NB4 (cell line): ENCODE data around the gene CCDC33.
A peak's percentile ranks its signal among the peaks of the same experiment; 100 is the strongest.

Experiments used
- DNase-seq: peaks from one replicate; pipeline ENCODE4 v3.0.0; 2010; ENCODE audit warnings: low read depth
- H3K4me3 ChIP-seq: one replicate; pipeline ENCODE4 v1.5.1; 2011; ENCODE audit warnings: mild to moderate bottlenecking, low read depth, low read length, moderate library complexity
- MYC ChIP-seq: IDR thresholded peaks from 2 replicates; pipeline ENCODE4 v1.6.1; 2011; ENCODE audit warnings: low read depth, low read length
- POLR2A ChIP-seq: IDR thresholded peaks from 2 replicates; pipeline ENCODE4 v1.6.1; 2011; ENCODE audit warnings: mild to moderate bottlenecking; ENCODE audit not compliant: insufficient read length; ENCODE audit errors: extremely low read depth
- TF ChIP-seq, protein P1 (sequence below): IDR thresholded peaks from one replicate; pipeline ENCODE4 v1.5.1; 2012; ENCODE audit warnings: low read depth, low read length
- TF ChIP-seq, protein P2 (sequence below): IDR thresholded peaks from 2 replicates; pipeline ENCODE4 v1.6.1; 2011; ENCODE audit warnings: low read depth, low read length

CCDC33 gene

DNA sequence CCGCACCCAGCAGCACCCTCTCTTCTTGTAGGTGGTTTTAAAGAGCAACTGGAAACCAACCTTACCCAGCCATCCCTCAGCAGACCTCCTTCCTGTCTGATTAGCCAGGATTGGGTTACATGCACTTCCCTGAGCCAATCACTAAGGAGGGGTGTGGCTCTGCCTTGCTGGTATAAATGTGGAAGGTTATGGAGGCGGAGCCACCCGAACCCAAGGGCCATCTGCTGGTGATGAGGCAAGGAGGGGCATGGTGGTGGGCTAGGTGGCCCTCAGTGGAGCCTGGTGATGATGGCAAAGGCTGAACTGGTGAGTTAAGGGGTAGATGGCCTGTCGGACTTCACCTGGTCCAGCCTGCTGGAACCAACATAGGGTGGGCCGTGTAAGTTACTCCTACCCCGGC lies 39.8 kb downstream of the CCDC33 start:
- DNase-seq = peak; percentile 57
- TF ChIP-seq MYC = no peak
- TF ChIP-seq POLR2A = no peak
- TF ChIP-seq, protein P1, sequence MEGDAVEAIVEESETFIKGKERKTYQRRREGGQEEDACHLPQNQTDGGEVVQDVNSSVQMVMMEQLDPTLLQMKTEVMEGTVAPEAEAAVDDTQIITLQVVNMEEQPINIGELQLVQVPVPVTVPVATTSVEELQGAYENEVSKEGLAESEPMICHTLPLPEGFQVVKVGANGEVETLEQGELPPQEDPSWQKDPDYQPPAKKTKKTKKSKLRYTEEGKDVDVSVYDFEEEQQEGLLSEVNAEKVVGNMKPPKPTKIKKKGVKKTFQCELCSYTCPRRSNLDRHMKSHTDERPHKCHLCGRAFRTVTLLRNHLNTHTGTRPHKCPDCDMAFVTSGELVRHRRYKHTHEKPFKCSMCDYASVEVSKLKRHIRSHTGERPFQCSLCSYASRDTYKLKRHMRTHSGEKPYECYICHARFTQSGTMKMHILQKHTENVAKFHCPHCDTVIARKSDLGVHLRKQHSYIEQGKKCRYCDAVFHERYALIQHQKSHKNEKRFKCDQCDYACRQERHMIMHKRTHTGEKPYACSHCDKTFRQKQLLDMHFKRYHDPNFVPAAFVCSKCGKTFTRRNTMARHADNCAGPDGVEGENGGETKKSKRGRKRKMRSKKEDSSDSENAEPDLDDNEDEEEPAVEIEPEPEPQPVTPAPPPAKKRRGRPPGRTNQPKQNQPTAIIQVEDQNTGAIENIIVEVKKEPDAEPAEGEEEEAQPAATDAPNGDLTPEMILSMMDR = no peak
- TF ChIP-seq, protein P2, sequence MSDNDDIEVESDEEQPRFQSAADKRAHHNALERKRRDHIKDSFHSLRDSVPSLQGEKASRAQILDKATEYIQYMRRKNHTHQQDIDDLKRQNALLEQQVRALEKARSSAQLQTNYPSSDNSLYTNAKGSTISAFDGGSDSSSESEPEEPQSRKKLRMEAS = no peak
- H3K4me3 ChIP-seq = no peak overlapping the region

DNA sequence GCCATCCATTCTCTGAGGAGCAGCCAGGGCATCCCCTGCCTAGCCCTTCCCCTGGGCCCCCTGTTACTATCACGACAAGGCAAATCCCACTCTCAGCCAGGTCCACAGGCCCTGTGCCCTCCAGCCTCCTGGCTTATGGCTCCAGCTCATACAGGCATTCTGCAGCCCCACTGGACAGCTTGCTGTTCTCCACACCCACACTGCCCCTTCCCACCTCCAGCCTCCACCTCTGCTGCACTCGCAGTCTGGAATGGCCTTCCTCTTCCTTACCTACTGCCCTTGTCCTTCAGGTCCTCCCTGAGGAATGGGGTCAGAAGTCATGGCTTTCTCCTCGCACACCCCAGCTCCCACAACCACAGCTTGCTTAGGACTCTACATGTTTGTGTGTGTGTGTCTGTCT lies 40.4 kb downstream of the CCDC33 start:
- H3K4me3 ChIP-seq = no peak overlapping the region
- DNase-seq = no peak
- TF ChIP-seq POLR2A = no peak
- TF ChIP-seq, protein P1 = no peak
- TF ChIP-seq, protein P2 = no peak
- no peak for TF ChIP-seq MYC

DNA sequence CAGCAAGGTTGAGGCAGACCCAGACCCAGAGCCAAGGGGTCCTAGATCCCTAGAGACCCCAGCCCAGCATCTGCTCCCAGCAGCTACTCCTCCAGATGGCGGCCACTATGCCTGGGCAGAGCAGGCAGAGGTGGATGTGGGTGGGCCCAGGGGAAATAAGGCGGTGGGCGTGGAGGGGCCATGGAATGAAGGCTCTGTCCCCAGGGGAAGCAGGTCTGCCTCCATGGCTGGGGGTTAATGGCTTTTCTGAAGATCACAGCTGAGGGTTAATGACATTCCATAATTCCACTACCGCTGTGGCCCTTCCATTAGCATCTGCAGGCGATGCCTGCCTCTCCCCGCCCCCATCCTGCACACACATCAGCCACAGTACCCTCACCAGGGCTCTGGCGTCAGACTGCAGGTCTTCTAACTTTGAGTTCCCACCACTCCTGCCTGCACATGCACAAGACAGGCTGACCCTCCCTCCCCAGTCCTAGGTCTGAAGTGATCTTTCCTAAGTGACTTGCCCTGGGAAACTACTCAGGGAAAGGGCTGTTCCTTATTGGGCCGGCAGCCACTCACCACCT lies 41.2 kb downstream of the CCDC33 start:
- no peak for DNase-seq
- no peak overlapping the region for H3K4me3 ChIP-seq
- TF ChIP-seq, protein P1 = no peak
- no peak for TF ChIP-seq MYC
- TF ChIP-seq, protein P2 = no peak
- no peak for TF ChIP-seq POLR2A

DNA sequence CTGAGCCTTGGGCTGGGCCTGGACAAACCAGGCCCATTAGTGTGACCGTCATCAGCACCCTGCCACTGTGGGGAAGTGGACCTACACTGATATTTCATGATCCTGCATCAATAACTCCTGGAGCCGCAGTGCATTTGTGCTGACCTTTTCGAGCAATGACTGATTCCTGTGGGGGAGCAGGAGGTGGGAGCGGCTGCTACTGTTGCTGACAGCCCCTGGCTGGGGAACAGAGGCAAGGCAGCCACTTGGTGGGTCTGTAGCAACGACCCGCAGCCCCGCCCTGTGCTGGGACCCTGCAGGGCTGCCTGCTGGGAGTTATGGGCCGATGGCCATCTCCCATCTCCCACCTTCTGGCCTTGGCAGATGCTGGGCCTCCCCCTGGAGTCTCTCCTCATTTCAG lies 42.1 kb downstream of the CCDC33 start:
- no peak for DNase-seq
- TF ChIP-seq, protein P1 = no peak
- TF ChIP-seq POLR2A (no peak), MYC (no peak)
- TF ChIP-seq, protein P2 = no peak
- H3K4me3 ChIP-seq = no peak overlapping the region

DNA sequence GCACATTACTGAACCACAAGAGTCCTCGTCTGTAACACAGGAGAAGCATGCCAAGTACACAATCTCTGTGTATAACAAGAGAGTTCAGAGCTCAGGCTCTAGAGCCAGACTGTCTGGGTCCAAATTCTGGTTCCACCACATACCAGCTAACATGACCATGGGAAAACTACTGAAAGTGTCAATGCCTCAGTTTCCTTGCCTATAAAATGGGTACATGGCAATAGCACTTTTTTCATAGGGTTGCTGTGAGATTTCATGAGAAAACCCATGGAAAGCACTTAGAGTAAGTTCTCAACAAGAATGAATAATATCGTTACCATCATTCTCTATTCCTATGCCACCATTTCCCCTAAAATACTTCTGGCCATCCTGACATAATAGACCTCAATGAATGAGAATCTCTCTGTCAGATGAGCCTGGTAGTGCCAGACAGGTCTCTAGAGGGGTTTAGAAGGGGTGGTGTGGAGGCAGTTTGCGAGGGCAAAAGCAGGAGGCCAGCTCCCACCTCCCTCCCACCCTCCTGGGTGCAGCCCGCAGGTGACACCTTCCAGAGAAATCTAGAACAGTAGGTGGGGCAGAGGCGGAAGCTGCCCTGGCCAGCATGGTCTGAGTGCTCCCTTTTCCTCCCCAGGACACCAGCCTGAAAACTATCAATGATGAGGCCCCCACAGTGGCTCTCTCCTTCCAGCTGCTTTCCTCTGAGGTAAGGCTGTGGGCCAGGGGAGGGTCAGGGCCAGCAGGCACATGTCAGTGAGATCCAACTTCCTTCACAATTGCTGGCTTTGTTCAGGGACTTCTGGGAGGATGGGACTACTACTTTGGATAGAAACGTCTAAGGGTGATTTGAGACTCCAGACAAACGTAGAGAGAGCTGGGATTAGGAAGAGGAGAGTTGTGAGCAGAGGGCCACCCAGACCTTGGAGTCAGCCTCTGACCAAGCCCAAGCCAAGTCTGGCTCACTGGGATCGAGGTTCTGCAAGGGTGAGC lies 45.3 kb downstream of the CCDC33 start:
- TF ChIP-seq, protein P2 = no peak
- TF ChIP-seq, protein P1 = no peak
- TF ChIP-seq MYC (no peak), POLR2A (no peak)
- no peak overlapping the region for H3K4me3 ChIP-seq
- no peak for DNase-seq
